Endothelial cell of umbilical vein (primary cell): ENCODE data around the gene CCDC182. TPM values are rescaled to one million over a fixed set of nuclear protein-coding genes. Genes with fewer than 3 reads are reported as not detected.

Experiments
- BruUV-seq: library from RNA; stranded (reverse); fragments of 400-500 nt; replicated peaks from 2 replicates; lab custom pipeline; 2021; lab: Mats Ljungman, UMichigan
- CTCF ChIA-PET: fragments of 300-600, 350-600 bp; sonication (Branson Sonifier 250); formaldehyde crosslinking; loops from one replicate; lab custom pipeline; 2021; ENCODE audit warnings: antibody characterized with exemption, inconsistent platforms; lab: Charles Lee
- POLR2A ChIA-PET: fragments of 300-600, 350-600 bp; sonication (Branson Sonifier 250); formaldehyde crosslinking; loops from one replicate; lab custom pipeline; 2021; ENCODE audit warnings: antibody characterized with exemption, inconsistent platforms; lab: Charles Lee
- DNase-seq: peaks from one replicate; pipeline ENCODE4 v3.0.0-alpha.2; 2011; ENCODE audit warnings: low read depth, low spot score
- FAIRE-seq: peaks from 2 replicates; lab custom pipeline; 2011; peaks lifted over from hg19 to GRCh38; lab: Jason Lieb, UNC
- H2AFZ ChIP-seq: 2 replicates; pipeline ENCODE4 v1.6.0; 2012; ENCODE audit warnings: low read depth, low read length, control low read depth, inconsistent platforms
- H3K27ac ChIP-seq: 2 replicates; pipeline ENCODE4 v1.5.1; 2011; ENCODE audit warnings: low read depth, mild to moderate bottlenecking, control low read depth, low read length, moderate library complexity; ENCODE audit not compliant: insufficient read depth
- H3K27me3 ChIP-seq, 2 experiments: 2 replicates each; pipeline versions ENCODE4 v1.6.0 to v1.6.1; 2011; ENCODE audit warnings: low read length in 2 of 2, mixed read lengths in 1 of 2; ENCODE audit not compliant: control insufficient read depth in 2 of 2, insufficient read depth in 2 of 2
- H3K36me3 ChIP-seq, 2 experiments: 2 replicates in 1 of 2; 3 replicates in 1 of 2; pipeline ENCODE4 v1.5.1; 2011; ENCODE audit warnings: low read length in 2 of 2, mild to moderate bottlenecking in 1 of 2, moderate library complexity in 1 of 2; ENCODE audit not compliant: control insufficient read depth in 2 of 2, insufficient read depth in 2 of 2; ENCODE audit errors: extremely low read depth in 1 of 2
- H3K4me1 ChIP-seq: 3 replicates; pipeline ENCODE4 v1.5.1; 2011; ENCODE audit warnings: mild to moderate bottlenecking, low read length; ENCODE audit not compliant: control insufficient read depth, insufficient read depth; ENCODE audit errors: extremely low read depth
- H3K4me2 ChIP-seq: 2 replicates; pipeline ENCODE4 v1.6.1; 2011; ENCODE audit warnings: low read length, control low read depth, mixed read lengths; ENCODE audit not compliant: insufficient read depth
- H3K4me3 ChIP-seq, 3 experiments: fragments of 200-600 bp in 1 of 3; sonication (generic), shearing (Covaris generic) in 1 of 3; replicated peaks in 1 of 3; 2 replicates each; pipeline ENCODE4 v1.5.1; 2011 to 2016; ENCODE audit warnings: control low read depth in 3 of 3, low read length in 3 of 3, mild to moderate bottlenecking in 2 of 3, inconsistent platforms in 1 of 3, low read depth in 1 of 3, moderate library complexity in 1 of 3; ENCODE audit not compliant: insufficient read depth in 1 of 3
- H3K79me2 ChIP-seq: 2 replicates; pipeline ENCODE4 v1.6.0; 2012; ENCODE audit warnings: low read length, inconsistent platforms; ENCODE audit not compliant: control insufficient read depth, insufficient read depth
- H3K9ac ChIP-seq: replicated peaks from 2 replicates; pipeline ENCODE3; 2011; ENCODE audit warnings: low read length, control low read depth; ENCODE audit not compliant: insufficient read depth; ENCODE audit errors: extremely low read depth
- H3K9me1 ChIP-seq: replicated peaks from 3 replicates; pipeline ENCODE4 v1.6.0; 2011; ENCODE audit warnings: mild to moderate bottlenecking, low read length; ENCODE audit not compliant: control insufficient read depth, insufficient read depth; ENCODE audit errors: extremely low read depth
- H3K9me3 ChIP-seq: replicated peaks from 2 replicates; pipeline ENCODE4 v1.5.1; 2012; ENCODE audit warnings: low read length, inconsistent platforms; ENCODE audit not compliant: control insufficient read depth, insufficient read depth
- H4K20me1 ChIP-seq: replicated peaks from 2 replicates; pipeline ENCODE3; 2011; ENCODE audit warnings: mild to moderate bottlenecking, low read length; ENCODE audit not compliant: control insufficient read depth, insufficient read depth; ENCODE audit errors: extremely low read depth
- EZH2 ChIP-seq: IDR thresholded peaks from 2 replicates; pipeline ENCODE4 v1.6.1; 2012; ENCODE audit warnings: borderline replicate concordance, low read depth, mild to moderate bottlenecking, moderate library complexity, low read length, inconsistent platforms; ENCODE audit not compliant: severe bottlenecking
- FOS ChIP-seq: IDR thresholded peaks from 2 replicates; pipeline ENCODE4 v1.6.1; 2011; ENCODE audit warnings: mild to moderate bottlenecking, low read length, moderate library complexity, borderline replicate concordance; ENCODE audit not compliant: insufficient read depth
- GATA2 ChIP-seq: IDR thresholded peaks from 2 replicates; pipeline ENCODE4 v1.7.0; 2011; ENCODE audit warnings: low read depth, mild to moderate bottlenecking, moderate library complexity, mixed read lengths, low read length; ENCODE audit not compliant: insufficient read length, insufficient read depth
- JUN ChIP-seq: IDR thresholded peaks from 2 replicates; pipeline ENCODE4 v1.6.1; 2011; ENCODE audit warnings: borderline replicate concordance, low read depth; ENCODE audit not compliant: insufficient read length, insufficient read depth
- MYC ChIP-seq: IDR thresholded peaks from one replicate; pipeline ENCODE4 v1.6.1; 2011; ENCODE audit warnings: mild to moderate bottlenecking, low read depth, low read length
- POLR2A ChIP-seq: IDR thresholded peaks from 2 replicates; pipeline ENCODE4 v1.6.1; 2012; ENCODE audit warnings: low read depth, mild to moderate bottlenecking, control low read depth, low read length
- POLR2AphosphoS5 ChIP-seq: IDR thresholded peaks from 2 replicates; pipeline ENCODE4 v1.6.1; 2012; ENCODE audit warnings: low read depth, mild to moderate bottlenecking, control low read depth, low read length, moderate library complexity; ENCODE audit not compliant: insufficient read depth
- dilution Hi-C: fragments of 300-500 bp; cut with MboI; formaldehyde crosslinking; loops from one replicate; pipeline ENCODE4 v1.15.0; 2019; ENCODE audit warnings: low sequenced_read_pairs; ENCODE audit not compliant: extremely low pct_ligation_motif_present
- intact Hi-C: fragments of 100-400 bp; cut with micrococcal nuclease; formaldehyde crosslinking; loops from one replicate; pipeline ENCODE4 v1.10.0; 2022
- polyA plus RNA-seq, 4 experiments: library from polyadenylated mRNA; depleted of rRNA in 3 of 4; stranded (reverse) in 3 of 4; unstranded in 1 of 4; fragments of >200 nt; gene quantifications; 2 replicates each; pipeline versions ENCODE4 v1.2.1 to v1.2.3, GENCODE V29; 2011 to 2012; ENCODE audit warnings: missing spikeins in 1 of 4
- total RNA-seq: library from RNA; stranded (reverse); gene quantifications from 2 replicates; pipeline ENCODE4 v1.2.3, GENCODE V29; 2021
- TF ChIP-seq, protein P1 (sequence below): IDR thresholded peaks from 2 replicates; pipeline ENCODE4 v1.6.1; 2011; ENCODE audit not compliant: insufficient read depth, insufficient read length
- TF ChIP-seq, protein P2 (sequence below), 2 donors: IDR thresholded peaks; 1 replicate in 1 of 2; 2 replicates in 1 of 2; pipeline ENCODE4 v1.5.1; 2011; ENCODE audit warnings: low read length in 2 of 2, mild to moderate bottlenecking in 2 of 2, moderate library complexity in 2 of 2, control low read depth in 1 of 2, inconsistent platforms in 1 of 2, low read depth in 1 of 2; ENCODE audit not compliant: insufficient read depth in 1 of 2; ENCODE audit errors: extremely low read depth in 1 of 2

Gene CCDC182
- total and polyA plus RNA-seq, 2 donors (not counting 3 experiments of a cell fraction or from before 2014, with no cell fraction given): not detected

DNA sequence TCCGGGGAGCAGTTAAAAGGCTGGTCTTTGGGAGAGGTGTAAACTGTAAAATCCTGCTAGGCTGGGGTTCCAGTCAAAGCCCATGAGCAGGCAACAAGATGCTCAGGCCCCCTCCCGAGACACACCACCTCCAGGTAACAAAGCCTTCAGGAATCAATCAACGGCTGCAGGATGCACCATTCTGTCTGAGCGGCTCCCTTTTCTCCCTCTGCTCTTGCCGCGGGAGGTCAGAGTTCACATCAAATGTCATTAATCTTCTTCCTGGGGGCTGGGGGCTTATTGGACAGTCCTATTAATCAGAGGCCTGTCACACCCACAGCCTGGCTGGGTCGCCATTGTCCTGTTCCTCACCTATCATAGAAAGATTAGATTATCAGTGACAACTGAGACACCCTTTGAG is 11.9 kb upstream of the CCDC182 start:
- Histone ChIP-seq H3K9me3 (no peaks in the 10 kb centered on the region), H3K4me2 (no peak overlapping the region), H3K4me1 (no peaks in the 10 kb centered on the region), H4K20me1 (no peaks in the 10 kb centered on the region), H3K79me2 (no peaks in the 10 kb centered on the region), H3K27me3 (peaks cover 4 to 6% of the 10 kb centered on the region in 2 experiments), H3K36me3 (no peaks in the 10 kb centered on the region), H2AFZ (no peak overlapping the region), H3K9ac (no peak overlapping the region), H3K27ac (no peak overlapping the region), H3K9me1 (no peaks in the 10 kb centered on the region), H3K4me3 (no peak overlapping the region)
- TF ChIP-seq POLR2A (no peak), FOS (no peak), JUN (no peak), MYC (no peak), GATA2 (no peak), POLR2AphosphoS5 (no peak), EZH2 (no peak)
- TF ChIP-seq, protein P1, sequence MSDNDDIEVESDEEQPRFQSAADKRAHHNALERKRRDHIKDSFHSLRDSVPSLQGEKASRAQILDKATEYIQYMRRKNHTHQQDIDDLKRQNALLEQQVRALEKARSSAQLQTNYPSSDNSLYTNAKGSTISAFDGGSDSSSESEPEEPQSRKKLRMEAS: no peak
- TF ChIP-seq, protein P2, sequence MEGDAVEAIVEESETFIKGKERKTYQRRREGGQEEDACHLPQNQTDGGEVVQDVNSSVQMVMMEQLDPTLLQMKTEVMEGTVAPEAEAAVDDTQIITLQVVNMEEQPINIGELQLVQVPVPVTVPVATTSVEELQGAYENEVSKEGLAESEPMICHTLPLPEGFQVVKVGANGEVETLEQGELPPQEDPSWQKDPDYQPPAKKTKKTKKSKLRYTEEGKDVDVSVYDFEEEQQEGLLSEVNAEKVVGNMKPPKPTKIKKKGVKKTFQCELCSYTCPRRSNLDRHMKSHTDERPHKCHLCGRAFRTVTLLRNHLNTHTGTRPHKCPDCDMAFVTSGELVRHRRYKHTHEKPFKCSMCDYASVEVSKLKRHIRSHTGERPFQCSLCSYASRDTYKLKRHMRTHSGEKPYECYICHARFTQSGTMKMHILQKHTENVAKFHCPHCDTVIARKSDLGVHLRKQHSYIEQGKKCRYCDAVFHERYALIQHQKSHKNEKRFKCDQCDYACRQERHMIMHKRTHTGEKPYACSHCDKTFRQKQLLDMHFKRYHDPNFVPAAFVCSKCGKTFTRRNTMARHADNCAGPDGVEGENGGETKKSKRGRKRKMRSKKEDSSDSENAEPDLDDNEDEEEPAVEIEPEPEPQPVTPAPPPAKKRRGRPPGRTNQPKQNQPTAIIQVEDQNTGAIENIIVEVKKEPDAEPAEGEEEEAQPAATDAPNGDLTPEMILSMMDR (IDR thresholded peaks at IDR 0.05; ENCODE audit: extremely low read depth in 1 of 2, insufficient read depth in 1 of 2, low read depth in 1 of 2, low read length in 2 of 2): no peak
- dilution Hi-C loops (no loop called here), intact Hi-C loops (no loop called here)
- ChIA-PET CTCF (interaction anchor here (0.6 to 4.5 kb wide), 4 partner anchors 10 to 85 kb away, joined by 3 to 23 read pairs (median 6); no protein-coding TSS in a partner anchor), POLR2A (interaction anchor here (0.6 kb wide), 1 partner anchor 43 kb away, joined by 5 read pairs; no protein-coding TSS in a partner anchor)
- BruUV-seq: no TSS peak
- DNase-seq (no peak), FAIRE-seq (no peak)
